PFSK-1 (cell line): ENCODE data around the gene VTCN1.

ENCODE experiments used
- FOXP2 ChIP-seq: optimal IDR thresholded peaks from 2 replicates; pipeline ENCODE3; 2011; ENCODE audit warnings: borderline replicate concordance, control low read depth, inconsistent platforms; ENCODE audit not compliant: insufficient read depth; ENCODE audit errors: extremely low read length, extremely low read depth
- POLR2AphosphoS5 ChIP-seq: IDR thresholded peaks from 2 replicates; pipeline ENCODE4 v1.6.1; 2012; ENCODE audit warnings: low read depth, mild to moderate bottlenecking, control low read depth, low read length, moderate library complexity
- REST ChIP-seq, 2 experiments: IDR thresholded peaks; 2 replicates each; pipeline versions ENCODE4 v1.6.1 to v1.8.0; 2011 to 2012; ENCODE audit warnings: low read depth in 2 of 2, low read length in 2 of 2, control low read depth in 1 of 2, inconsistent platforms in 1 of 2, mild to moderate bottlenecking in 1 of 2, moderate library complexity in 1 of 2; ENCODE audit not compliant: insufficient read depth in 1 of 2
- TAF1 ChIP-seq: IDR thresholded peaks from 2 replicates; pipeline ENCODE4 v1.6.1; 2012; ENCODE audit warnings: low read length, control low read depth, borderline replicate concordance; ENCODE audit not compliant: insufficient read depth

DNA sequence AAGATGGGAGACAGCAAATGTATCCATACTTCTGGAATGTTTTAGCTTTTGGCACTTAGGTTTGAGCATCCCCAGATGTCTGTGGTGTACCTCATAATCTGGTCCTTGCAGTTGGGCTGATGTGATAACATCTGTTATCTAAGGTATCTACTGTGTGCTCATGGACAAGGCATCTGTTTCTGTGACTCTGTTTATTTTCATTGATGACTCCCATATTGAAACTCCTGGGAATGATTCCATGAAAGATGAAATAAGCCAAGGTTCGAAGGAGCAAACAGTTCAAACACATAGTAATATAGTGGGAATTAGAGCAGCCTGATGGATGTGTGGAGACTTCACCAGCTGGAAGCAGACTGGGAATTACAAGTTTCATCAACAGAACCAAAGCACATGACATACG lies 68.5 kb downstream of the VTCN1 start:
- TF ChIP-seq REST (IDR thresholded peaks at IDR 0.05; ENCODE audit: insufficient read depth in 1 of 2, low read depth in 2 of 2, low read length in 2 of 2): no peak
- no peak for TF ChIP-seq FOXP2
- TF ChIP-seq POLR2AphosphoS5: no peak
- TF ChIP-seq TAF1: no peak
